Gastroesophageal sphincter (tissue), 3 donors: ENCODE results near the gene IPCEF1.

Experiments
- EP300 ChIP-seq: sonication (generic); formaldehyde crosslinking; IDR thresholded peaks from one replicate; pipeline ENCODE4 v1.6.1; 2017; ENCODE audit warnings: antibody characterized with exemption, mild to moderate bottlenecking
- POLR2A ChIP-seq, 2 donors: fragments of 450-650 bp; IDR thresholded peaks; one replicate each; pipeline ENCODE4 v1.6.1; 2017; ENCODE audit warnings: antibody characterized with exemption in 2 of 2, mild to moderate bottlenecking in 2 of 2, moderate library complexity in 1 of 2
- POLR2AphosphoS5 ChIP-seq: sonication (generic); formaldehyde crosslinking; IDR thresholded peaks from one replicate; pipeline ENCODE4 v1.6.1; 2017; ENCODE audit warnings: antibody characterized with exemption
- TF ChIP-seq, protein P1 (sequence below), 4 experiments: fragments of 200-600 bp in 2 of 4; fragments of 450-650 bp in 2 of 4; sonication (generic) in 1 of 4; IDR thresholded peaks; one replicate each; pipeline ENCODE4 v1.5.1; 2017 to 2019; ENCODE audit warnings: antibody characterized with exemption in 4 of 4, mild to moderate bottlenecking in 2 of 4, moderate library complexity in 2 of 4

DNA sequence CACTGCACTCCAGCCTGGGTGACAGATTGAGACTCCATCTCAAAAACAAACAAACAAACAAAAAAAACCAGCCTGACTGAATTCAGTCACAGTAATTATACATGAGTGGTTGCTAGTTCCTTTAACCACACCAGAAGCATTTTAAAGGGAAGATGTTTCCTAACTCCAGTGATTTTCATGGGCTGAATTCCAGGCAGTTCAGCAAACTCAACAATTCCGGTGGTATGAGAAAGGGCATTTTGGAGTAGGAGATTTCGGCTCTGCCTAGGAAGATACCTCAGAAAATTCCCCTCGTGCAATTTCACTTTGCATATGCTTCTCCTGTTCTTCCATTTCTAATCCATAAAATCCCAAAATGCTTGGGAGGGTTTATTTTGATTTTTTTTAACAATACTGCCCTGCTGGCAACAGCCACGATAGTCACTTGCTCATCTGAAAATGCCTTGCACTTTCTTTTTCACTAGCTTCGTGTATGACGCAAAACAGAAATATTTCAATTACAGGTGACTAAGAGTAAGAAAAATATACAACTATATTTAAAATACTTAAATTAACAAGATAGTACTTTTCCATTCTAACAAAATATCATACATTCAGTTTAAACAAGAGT is 48.3 kb upstream of the IPCEF1 start:
- TF ChIP-seq, protein P1, sequence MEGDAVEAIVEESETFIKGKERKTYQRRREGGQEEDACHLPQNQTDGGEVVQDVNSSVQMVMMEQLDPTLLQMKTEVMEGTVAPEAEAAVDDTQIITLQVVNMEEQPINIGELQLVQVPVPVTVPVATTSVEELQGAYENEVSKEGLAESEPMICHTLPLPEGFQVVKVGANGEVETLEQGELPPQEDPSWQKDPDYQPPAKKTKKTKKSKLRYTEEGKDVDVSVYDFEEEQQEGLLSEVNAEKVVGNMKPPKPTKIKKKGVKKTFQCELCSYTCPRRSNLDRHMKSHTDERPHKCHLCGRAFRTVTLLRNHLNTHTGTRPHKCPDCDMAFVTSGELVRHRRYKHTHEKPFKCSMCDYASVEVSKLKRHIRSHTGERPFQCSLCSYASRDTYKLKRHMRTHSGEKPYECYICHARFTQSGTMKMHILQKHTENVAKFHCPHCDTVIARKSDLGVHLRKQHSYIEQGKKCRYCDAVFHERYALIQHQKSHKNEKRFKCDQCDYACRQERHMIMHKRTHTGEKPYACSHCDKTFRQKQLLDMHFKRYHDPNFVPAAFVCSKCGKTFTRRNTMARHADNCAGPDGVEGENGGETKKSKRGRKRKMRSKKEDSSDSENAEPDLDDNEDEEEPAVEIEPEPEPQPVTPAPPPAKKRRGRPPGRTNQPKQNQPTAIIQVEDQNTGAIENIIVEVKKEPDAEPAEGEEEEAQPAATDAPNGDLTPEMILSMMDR (IDR thresholded peaks at IDR 0.05), result no peak
- no peak for TF ChIP-seq POLR2AphosphoS5
- no peak for TF ChIP-seq EP300
- no peak for TF ChIP-seq POLR2A (IDR thresholded peaks at IDR 0.05)
